K562 (cell line): ENCODE results near the gene SMCO3. TPM values are rescaled to one million over a fixed set of nuclear protein-coding genes. Genes with fewer than 3 reads are reported as not detected.

ENCODE experiments used
- ATAC-seq: fragments of 200-7000 bp; cut with Tn5 transposase; 3 replicates; pipeline ENCODE4 v1.9.1; 2020; ENCODE audit warnings: moderate library complexity
- BruUV-seq: library from RNA; stranded (reverse); fragments of 400-500 nt; replicated peaks from 2 replicates; lab custom pipeline; 2021; lab: Mats Ljungman, UMichigan
- CTCF ChIA-PET: fragments of 300-600 bp; formaldehyde crosslinking; extraction: SDS; loops from one replicate; lab custom pipeline; 2021; ENCODE audit warnings: low intra/inter-chr PET ratio; lab: Yijun Ruan, JAX
- POLR2A ChIA-PET: fragments of 300-600, 350-650 bp; sonication (Branson Sonifier 250); formaldehyde crosslinking; extraction: SDS; loops from one replicate; lab custom pipeline; 2021; ENCODE audit warnings: antibody characterized with exemption, inconsistent platforms; lab: Yijun Ruan, JAX
- DNase-seq, 4 experiments: peaks; one replicate each; pipeline versions ENCODE4 v3.0.0 to v3.0.0-alpha.2; 2011 to 2018; ENCODE audit warnings: low spot score in 3 of 4, mixed read lengths in 3 of 4; ENCODE audit errors: extremely low read depth in 1 of 4
- FAIRE-seq: peaks from 2 replicates; lab custom pipeline; 2011; peaks lifted over from hg19 to GRCh38; lab: Jason Lieb, UNC
- H2AFZ ChIP-seq: 2 replicates; pipeline ENCODE4 v1.6.0; 2011; ENCODE audit warnings: low read depth, low read length, control low read depth, inconsistent platforms
- H3K27ac ChIP-seq: fragments of 200-600 bp; 3 replicates; pipeline ENCODE4 v1.8.0; 2011; ENCODE audit warnings: low read depth, mild to moderate bottlenecking, control low read depth, inconsistent platforms, low read length, moderate library complexity, mixed read lengths; ENCODE audit errors: extremely low read depth
- H3K27me3 ChIP-seq, 2 experiments: fragments of 300-600 bp in 1 of 2; 2 replicates in 1 of 2; 3 replicates in 1 of 2; pipeline versions ENCODE4 v1.6.0 to v1.8.0; 2011; ENCODE audit warnings: inconsistent platforms in 2 of 2, low read length in 2 of 2, mild to moderate bottlenecking in 1 of 2, mixed read lengths in 1 of 2, moderate library complexity in 1 of 2; ENCODE audit not compliant: control insufficient read depth in 2 of 2, insufficient read depth in 2 of 2
- H3K36me3 ChIP-seq: fragments of 300-600 bp; 3 replicates; pipeline ENCODE4 v1.8.0; 2011; ENCODE audit warnings: mild to moderate bottlenecking, low read length, inconsistent platforms; ENCODE audit not compliant: control insufficient read depth, insufficient read depth
- H3K4me1 ChIP-seq, 2 experiments: fragments of 200-600 bp in 1 of 2; replicated peaks in 1 of 2; 2 replicates in 1 of 2; 3 replicates in 1 of 2; pipeline versions ENCODE4 v1.5.1 to v1.8.0; 2011; ENCODE audit warnings: inconsistent platforms in 2 of 2, low read length in 2 of 2, mild to moderate bottlenecking in 1 of 2, mixed read lengths in 1 of 2, moderate library complexity in 1 of 2; ENCODE audit not compliant: control insufficient read depth in 2 of 2, insufficient read depth in 2 of 2
- H3K4me2 ChIP-seq: 2 replicates; pipeline ENCODE4 v1.6.1; 2011; ENCODE audit warnings: low read length, control low read depth, inconsistent platforms, mixed read lengths; ENCODE audit not compliant: insufficient read depth
- H3K4me3 ChIP-seq: fragments of 200-600 bp; sonication (generic), shearing (Covaris generic); 2 replicates; pipeline ENCODE4 v1.5.1; 2016; ENCODE audit warnings: control low read depth, inconsistent platforms
- H3K79me2 ChIP-seq: fragments of 200-600 bp; 3 replicates; pipeline ENCODE4 v1.8.0; 2011; ENCODE audit warnings: low read length, inconsistent platforms; ENCODE audit not compliant: control insufficient read depth, insufficient read depth
- H3K9ac ChIP-seq, 2 experiments: 2 replicates each; pipeline versions ENCODE4 v1.6.0 to v1.6.1; 2011; ENCODE audit warnings: low read depth in 2 of 2, low read length in 2 of 2, control low read depth in 1 of 2, inconsistent platforms in 1 of 2, mild to moderate bottlenecking in 1 of 2, mixed read lengths in 1 of 2; ENCODE audit not compliant: insufficient read depth in 1 of 2
- H3K9me1 ChIP-seq: one replicate; pipeline ENCODE4 v1.6.0; 2011; ENCODE audit warnings: inconsistent platforms, mild to moderate bottlenecking, low read length, moderate library complexity; ENCODE audit not compliant: control insufficient read depth, insufficient read depth
- H3K9me3 ChIP-seq: replicated peaks from 2 replicates; pipeline ENCODE4 v1.5.1; 2011; ENCODE audit warnings: low read depth, low read length, inconsistent platforms; ENCODE audit not compliant: control insufficient read depth, insufficient read depth
- H4K20me1 ChIP-seq: replicated peaks from 2 replicates; pipeline ENCODE4 v1.6.1; 2011; ENCODE audit warnings: low read length, inconsistent platforms, mixed read lengths; ENCODE audit not compliant: control insufficient read depth, insufficient read depth
- ARNT ChIP-seq, 2 experiments: fragments of 450-650 bp; IDR thresholded peaks; 2 replicates each; pipeline ENCODE4 v1.6.1; 2016; ENCODE audit warnings: mild to moderate bottlenecking in 1 of 2
- RAD21 ChIP-seq, 2 experiments: fragments of 250-450 bp in 1 of 2; fragments of 450-650 bp in 1 of 2; sonication (Bioruptor Pico) in 1 of 2; formaldehyde crosslinking in 1 of 2; IDR thresholded peaks in 1 of 2; conservative IDR thresholded peaks in 1 of 2; 2 replicates each; pipeline versions ENCODE4 v1.4.0 to v1.8.0; 2020 to 2022; ENCODE audit warnings: mild to moderate bottlenecking in 2 of 2, moderate library complexity in 1 of 2
- ZZZ3 ChIP-seq: fragments of 450-650 bp; IDR thresholded peaks from 2 replicates; pipeline ENCODE4 v1.6.1; 2016; ENCODE audit warnings: antibody characterized with exemption, mild to moderate bottlenecking, moderate library complexity
- WGBS: fragments of 100-300 bp; shearing (Covaris generic); methylation state at CpG from one replicate; pipeline ENCODE4 v1.1.6; 2016; ENCODE audit warnings: low coverage, mixed read lengths; ENCODE audit not compliant: insufficient coverage; ENCODE audit errors: missing lambda C conversion rate; 5-methylcytosine and 5-hydroxymethylcytosine counted together
- in situ Hi-C: fragments of 300-500 bp; cut with MboI; formaldehyde crosslinking; loops from 4 replicates; pipeline ENCODE4 v1.15.0; 2018; ENCODE audit warnings: inconsistent platforms, mixed read lengths
- intact Hi-C: fragments of 100-400 bp; cut with micrococcal nuclease; formaldehyde crosslinking; loops from 2 replicates; pipeline ENCODE4 v1.14.2; 2022
- polyA plus RNA-seq, 8 experiments: library from polyadenylated mRNA; depleted of rRNA in 4 of 8; stranded (reverse) in 5 of 8; unstranded in 3 of 8; fragments of >200 nt; fragmentation: Nextera tagmentation in 2 of 8; fragmentation: Illumina TruSeq in 1 of 8; extraction: Ambion mirVana in 2 of 8; extraction: Trizol in 1 of 8; gene quantifications; 2 replicates each; pipeline versions ENCODE4 v1.2.1 to v1.2.3, GENCODE V29; 2011 to 2014; ENCODE audit warnings: inconsistent platforms in 1 of 8, missing spikeins in 1 of 8
- total RNA-seq, 7 experiments: library from RNA; depleted of rRNA in 6 of 7; stranded (reverse); fragments of >200 nt in 6 of 7; fragmentation: Illumina TruSeq in 2 of 7; extraction: Trizol in 2 of 7; gene quantifications; 2 replicates each; pipeline versions ENCODE4 v1.2.1 to v1.2.3, GENCODE V29; 2011 to 2021; ENCODE audit warnings: low replicate concordance in 1 of 7
- TF ChIP-seq, protein P1 (sequence below): fragments of 200-800 bp; sonication (Bioruptor generic); IDR thresholded peaks from 2 replicates; pipeline ENCODE4 v1.6.1; 2017; ENCODE audit warnings: missing genetic modification characterization, missing compliant biosample characterization

SMCO3 gene
- total and polyA plus RNA-seq, 9 of the 15 experiments (the other 6 are each of a cell fraction or from before 2014, with no cell fraction given), result 0.10 to 0.14 TPM; not detected in 7

DNA sequence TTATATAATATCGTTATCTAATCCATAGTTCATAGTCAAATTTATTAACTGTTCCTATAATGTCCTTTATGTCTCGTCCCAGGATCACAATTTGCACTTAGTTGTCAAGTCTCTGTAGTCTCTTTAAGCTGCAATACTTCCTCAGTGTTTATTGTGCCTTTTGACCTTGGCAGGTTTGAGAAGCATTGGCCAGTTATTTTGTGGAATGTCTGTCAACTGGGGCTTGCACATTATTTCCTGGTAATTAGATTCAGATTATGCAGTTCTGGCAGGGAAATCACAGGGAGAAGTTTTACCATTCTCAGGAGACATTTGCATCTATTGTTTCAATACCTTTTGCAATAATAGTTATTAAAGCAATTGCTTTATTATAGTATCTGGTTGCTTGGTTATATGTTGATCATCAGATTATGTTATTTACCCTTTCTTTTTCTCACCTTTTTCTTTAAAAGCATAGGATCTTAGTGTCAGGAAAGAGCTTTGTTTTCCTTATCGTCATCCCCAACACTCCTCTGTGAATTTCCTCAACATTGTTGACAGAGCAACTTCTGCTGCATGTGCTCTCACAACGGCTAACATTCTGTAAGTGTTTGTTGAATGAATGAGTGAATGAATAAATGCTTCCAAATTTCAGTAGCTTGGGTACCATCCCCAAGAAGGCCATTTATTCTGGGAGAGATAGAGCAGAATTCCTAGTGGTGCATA lies 33.0 kb upstream of the SMCO3 start:
- Histone ChIP-seq H3K4me3 (no peak overlapping the region), H3K79me2 (no peaks in the 10 kb centered on the region), H3K36me3 (no peaks in the 10 kb centered on the region), H3K9ac (no peak overlapping the region), H3K4me1 (peaks cover 0 to 10% of the 10 kb centered on the region in 2 experiments; a peak in 2 of 5 replicates), H3K4me2 (no peak overlapping the region), H4K20me1 (no peaks in the 10 kb centered on the region), H3K27me3 (no peaks in the 10 kb centered on the region), H3K9me3 (no peaks in the 10 kb centered on the region), H3K9me1 (no peaks in the 10 kb centered on the region), H2AFZ (no peak overlapping the region), H3K27ac (no peak overlapping the region)
- ChIA-PET POLR2A (no interaction called here), CTCF (no interaction called here)
- FAIRE-seq (no peak), ATAC-seq (no peak), DNase-seq (no peak)
- BruUV-seq, result no TSS peak
- TF ChIP-seq ZZZ3, result no peak
- WGBS, result 0% methylated on average over 4 of the region's 4 CpGs
- intact Hi-C loops, result loop anchor here (5.0 to 10.0 kb wide), 2 partner anchors 45 to 78 kb away; no protein-coding TSS in a partner anchor
- in situ Hi-C loops, result loop anchor here (10.0 kb wide), 1 partner anchor 148 kb away; no protein-coding TSS in a partner anchor

DNA sequence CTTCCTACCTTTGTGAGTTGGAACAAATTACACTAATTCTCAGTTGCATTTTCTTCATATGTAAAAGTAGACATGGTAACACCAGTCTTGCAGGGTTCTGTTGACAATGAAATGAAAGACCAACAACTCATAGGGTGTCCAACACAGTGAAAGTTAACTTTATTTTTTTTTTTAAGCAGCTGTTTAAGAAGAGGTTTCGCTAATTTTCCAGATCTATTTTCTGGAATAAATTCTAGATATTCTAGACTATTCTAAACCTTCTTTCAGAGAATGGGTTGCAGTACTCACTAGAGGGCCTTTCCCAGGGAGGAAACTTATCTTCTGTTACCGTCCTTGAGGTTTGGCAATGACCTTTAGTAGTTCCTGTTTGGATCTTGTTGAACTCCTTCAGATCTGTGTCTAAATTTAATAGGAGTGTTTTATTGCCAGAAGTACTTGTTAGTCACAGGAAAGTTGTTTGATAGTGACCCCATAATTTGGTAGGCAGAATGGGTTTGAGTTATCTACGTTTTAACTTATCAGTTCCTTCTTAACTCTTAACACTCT lies 32.1 kb upstream of the SMCO3 start:
- no peaks in the 10 kb centered on the region for H3K9me1 ChIP-seq
- no peaks in the 10 kb centered on the region for H3K36me3 ChIP-seq
- H4K20me1 ChIP-seq, result no peaks in the 10 kb centered on the region
- CTCF ChIA-PET, result interaction anchor here (1.9 kb wide), 1 partner anchor 149 kb away, joined by 15 read pairs; no protein-coding TSS in a partner anchor
- no peaks in the 10 kb centered on the region for H3K79me2 ChIP-seq
- intact Hi-C loops, result loop anchor here (5.0 to 10.0 kb wide), 2 partner anchors 46 to 79 kb away; no protein-coding TSS in a partner anchor
- in situ Hi-C loops, result loop anchor here (10.0 kb wide), 1 partner anchor 149 kb away; no protein-coding TSS in a partner anchor
- BruUV-seq, result no TSS peak
- no peaks in the 10 kb centered on the region for H3K9me3 ChIP-seq
- H3K4me1 ChIP-seq, result peaks cover 0 to 10% of the 10 kb centered on the region in 2 experiments; a peak in 2 of 5 replicates
- H2AFZ ChIP-seq, result no peak overlapping the region
- no peak for DNase-seq
- no peak for ATAC-seq
- TF ChIP-seq, protein P1, sequence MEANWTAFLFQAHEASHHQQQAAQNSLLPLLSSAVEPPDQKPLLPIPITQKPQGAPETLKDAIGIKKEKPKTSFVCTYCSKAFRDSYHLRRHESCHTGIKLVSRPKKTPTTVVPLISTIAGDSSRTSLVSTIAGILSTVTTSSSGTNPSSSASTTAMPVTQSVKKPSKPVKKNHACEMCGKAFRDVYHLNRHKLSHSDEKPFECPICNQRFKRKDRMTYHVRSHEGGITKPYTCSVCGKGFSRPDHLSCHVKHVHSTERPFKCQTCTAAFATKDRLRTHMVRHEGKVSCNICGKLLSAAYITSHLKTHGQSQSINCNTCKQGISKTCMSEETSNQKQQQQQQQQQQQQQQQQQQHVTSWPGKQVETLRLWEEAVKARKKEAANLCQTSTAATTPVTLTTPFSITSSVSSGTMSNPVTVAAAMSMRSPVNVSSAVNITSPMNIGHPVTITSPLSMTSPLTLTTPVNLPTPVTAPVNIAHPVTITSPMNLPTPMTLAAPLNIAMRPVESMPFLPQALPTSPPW (CRISPR knock-in tag), result no peak
- TF ChIP-seq RAD21 (CRISPR knock-in tag; conservative IDR thresholded peaks at IDR 0.05 in 1 of 2, IDR thresholded peaks at IDR 0.05 in 1 of 2) (peak in 1 of 2 experiments; percentile 27; a peak in 1 of 4 replicates), ARNT (IDR thresholded peaks at IDR 0.05) (peak in 1 of 2 experiments; percentile 92; a peak in 2 of 4 replicates)
- TF ChIP-seq, all 486 proteins: peak for 2
- no peak overlapping the region for H3K4me2 ChIP-seq
- no peak for FAIRE-seq
- POLR2A ChIA-PET, result no interaction called here
- WGBS, result 18% methylated on average over 3 of the region's 3 CpGs
- no peak overlapping the region for H3K4me3 ChIP-seq
- no peak overlapping the region for H3K9ac ChIP-seq
- no peak overlapping the region for H3K27ac ChIP-seq
- H3K27me3 ChIP-seq, result no peaks in the 10 kb centered on the region
